HepG2 (cell line): Measurements from ENCODE around the gene DDX24. TPM values are rescaled to one million over a fixed set of nuclear protein-coding genes. Genes with fewer than 3 reads are reported as not detected.

Experiments used
- CCDC6 ChIP-seq: sonication (generic); formaldehyde crosslinking; IDR thresholded peaks from 2 replicates; pipeline ENCODE4 v1.8.1; 2022; ENCODE audit warnings: mild to moderate bottlenecking, missing genetic modification reagents, moderate library complexity
- GFI1 ChIP-seq: sonication (generic); formaldehyde crosslinking; IDR thresholded peaks from 2 replicates; pipeline ENCODE4 v1.5.0; 2020; ENCODE audit warnings: missing genetic modification reagents, mild to moderate bottlenecking, borderline replicate concordance
- NCOR1 ChIP-seq: fragments of 200-600 bp; sonication (generic); IDR thresholded peaks from 2 replicates; pipeline ENCODE4 v1.7.0; 2017; ENCODE audit warnings: antibody characterized with exemption, low read length, borderline replicate concordance
- NR2F2 ChIP-seq: IDR thresholded peaks from 2 replicates; pipeline ENCODE4 v1.6.1; 2012; ENCODE audit warnings: low read depth, inconsistent platforms, borderline replicate concordance
- SCMH1 ChIP-seq: sonication (generic); formaldehyde crosslinking; IDR thresholded peaks from 2 replicates; pipeline ENCODE4 v1.9.0; 2021; ENCODE audit warnings: missing genetic modification reagents, mild to moderate bottlenecking, borderline replicate concordance
- THYN1 ChIP-seq: sonication (generic); formaldehyde crosslinking; IDR thresholded peaks from 2 replicates; pipeline ENCODE4 v1.8.1; 2023; ENCODE audit warnings: low read depth, mild to moderate bottlenecking, moderate library complexity, missing genetic modification reagents, borderline replicate concordance
- TRAFD1 ChIP-seq: sonication (generic); formaldehyde crosslinking; IDR thresholded peaks from 2 replicates; pipeline ENCODE4 v1.5.1; 2020; ENCODE audit warnings: missing genetic modification reagents, mild to moderate bottlenecking, borderline replicate concordance
- ZFP36 ChIP-seq: fragments of 150-350 bp; IDR thresholded peaks from 2 replicates; pipeline ENCODE4 v1.6.1; 2018; ENCODE audit warnings: borderline replicate concordance, low read length, low read depth; ENCODE audit not compliant: partially characterized antibody
- ZNF318 ChIP-seq: sonication (generic); formaldehyde crosslinking; IDR thresholded peaks from 2 replicates; pipeline ENCODE4 v1.4.0; 2020; ENCODE audit warnings: mild to moderate bottlenecking, missing genetic modification reagents
- ZNF556 ChIP-seq: sonication (generic); formaldehyde crosslinking; IDR thresholded peaks from 2 replicates; pipeline ENCODE4 v1.4.0; 2020; ENCODE audit warnings: mild to moderate bottlenecking, missing genetic modification reagents, borderline replicate concordance
- polyA plus RNA-seq, 8 experiments: library from polyadenylated mRNA; depleted of rRNA in 3 of 8; stranded (reverse) in 7 of 8; unstranded in 1 of 8; fragments of >200 nt; fragmentation: Illumina TruSeq in 4 of 8; extraction: Trizol in 4 of 8; gene quantifications; 2 replicates each; pipeline versions ENCODE4 v1.2.1 to v1.2.3, GENCODE V29; 2011 to 2016; ENCODE audit warnings: low read depth in 4 of 8, missing spikeins in 1 of 8, mixed read lengths in 1 of 8; ENCODE audit not compliant: insufficient read depth in 1 of 8
- total RNA-seq, 5 experiments: library from RNA; depleted of rRNA; stranded (reverse); fragments of >200 nt; fragmentation: Illumina TruSeq; extraction: Trizol; gene quantifications; 2 replicates each; pipeline ENCODE4 v1.2.3, GENCODE V29; 2016; ENCODE audit warnings: low read depth in 1 of 5
- TF ChIP-seq, protein P1 (sequence below): sonication (generic); formaldehyde crosslinking; IDR thresholded peaks from 2 replicates; pipeline ENCODE4 v1.4.0; 2020; ENCODE audit warnings: missing genetic modification reagents

DDX24 gene
- total and polyA plus RNA-seq, 2 of the 13 experiments (the other 11 are each of a cell fraction or from before 2014, with no cell fraction given): 67.3 to 149 TPM

GRCh38 chr14:94099006-94099405, 18.0 kb upstream of the DDX24 start (continued):
- TF ChIP-seq ZNF318 (CRISPR knock-in tag): no peak
- TF ChIP-seq NCOR1: no peak
- TF ChIP-seq THYN1 (CRISPR knock-in tag): no peak
- no peak for TF ChIP-seq TRAFD1 (CRISPR knock-in tag)
- no peak for TF ChIP-seq CCDC6
- no peak for TF ChIP-seq ZFP36
- TF ChIP-seq NR2F2: no peak
- TF ChIP-seq, protein P1, sequence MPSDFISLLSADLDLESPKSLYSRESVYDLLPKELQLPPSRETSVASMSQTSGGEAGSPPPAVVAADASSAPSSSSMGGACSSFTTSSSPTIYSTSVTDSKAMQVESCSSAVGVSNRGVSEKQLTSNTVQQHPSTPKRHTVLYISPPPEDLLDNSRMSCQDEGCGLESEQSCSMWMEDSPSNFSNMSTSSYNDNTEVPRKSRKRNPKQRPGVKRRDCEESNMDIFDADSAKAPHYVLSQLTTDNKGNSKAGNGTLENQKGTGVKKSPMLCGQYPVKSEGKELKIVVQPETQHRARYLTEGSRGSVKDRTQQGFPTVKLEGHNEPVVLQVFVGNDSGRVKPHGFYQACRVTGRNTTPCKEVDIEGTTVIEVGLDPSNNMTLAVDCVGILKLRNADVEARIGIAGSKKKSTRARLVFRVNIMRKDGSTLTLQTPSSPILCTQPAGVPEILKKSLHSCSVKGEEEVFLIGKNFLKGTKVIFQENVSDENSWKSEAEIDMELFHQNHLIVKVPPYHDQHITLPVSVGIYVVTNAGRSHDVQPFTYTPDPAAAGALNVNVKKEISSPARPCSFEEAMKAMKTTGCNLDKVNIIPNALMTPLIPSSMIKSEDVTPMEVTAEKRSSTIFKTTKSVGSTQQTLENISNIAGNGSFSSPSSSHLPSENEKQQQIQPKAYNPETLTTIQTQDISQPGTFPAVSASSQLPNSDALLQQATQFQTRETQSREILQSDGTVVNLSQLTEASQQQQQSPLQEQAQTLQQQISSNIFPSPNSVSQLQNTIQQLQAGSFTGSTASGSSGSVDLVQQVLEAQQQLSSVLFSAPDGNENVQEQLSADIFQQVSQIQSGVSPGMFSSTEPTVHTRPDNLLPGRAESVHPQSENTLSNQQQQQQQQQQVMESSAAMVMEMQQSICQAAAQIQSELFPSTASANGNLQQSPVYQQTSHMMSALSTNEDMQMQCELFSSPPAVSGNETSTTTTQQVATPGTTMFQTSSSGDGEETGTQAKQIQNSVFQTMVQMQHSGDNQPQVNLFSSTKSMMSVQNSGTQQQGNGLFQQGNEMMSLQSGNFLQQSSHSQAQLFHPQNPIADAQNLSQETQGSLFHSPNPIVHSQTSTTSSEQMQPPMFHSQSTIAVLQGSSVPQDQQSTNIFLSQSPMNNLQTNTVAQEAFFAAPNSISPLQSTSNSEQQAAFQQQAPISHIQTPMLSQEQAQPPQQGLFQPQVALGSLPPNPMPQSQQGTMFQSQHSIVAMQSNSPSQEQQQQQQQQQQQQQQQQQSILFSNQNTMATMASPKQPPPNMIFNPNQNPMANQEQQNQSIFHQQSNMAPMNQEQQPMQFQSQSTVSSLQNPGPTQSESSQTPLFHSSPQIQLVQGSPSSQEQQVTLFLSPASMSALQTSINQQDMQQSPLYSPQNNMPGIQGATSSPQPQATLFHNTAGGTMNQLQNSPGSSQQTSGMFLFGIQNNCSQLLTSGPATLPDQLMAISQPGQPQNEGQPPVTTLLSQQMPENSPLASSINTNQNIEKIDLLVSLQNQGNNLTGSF (CRISPR knock-in tag): no peak
- no peak for TF ChIP-seq GFI1 (CRISPR knock-in tag)
- no peak for TF ChIP-seq SCMH1 (CRISPR knock-in tag)
- no peak for TF ChIP-seq ZNF556 (CRISPR knock-in tag)
- TF ChIP-seq, all 625 proteins: peak for 0
